Neural crest cell (in vitro differentiated cells): ENCODE data around the gene AK5. TPM values are rescaled to one million over a fixed set of nuclear protein-coding genes. Genes with fewer than 3 reads are reported as not detected.
"Not testable (repeated sequence)": the region's sequence is repeated elsewhere in the genome, so short reads cannot be mapped to it uniquely, and the experiment has no call there.

ENCODE experiments used
- DNase-seq: peaks from one replicate; pipeline ENCODE4 v3.0.0; 2021; ENCODE audit warnings: low read depth, mixed read lengths, low spot score
- H3K27ac Mint-ChIP-seq: one replicate; pipeline ENCODE4 v1.8.0; 2021; ENCODE audit warnings: mild to moderate bottlenecking, mixed read lengths; ENCODE audit not compliant: unreplicated experiment
- H3K27me3 Mint-ChIP-seq: 2 replicates; pipeline ENCODE4 v1.8.0; 2021; ENCODE audit warnings: low read depth, mild to moderate bottlenecking, mixed read lengths
- H3K36me3 Mint-ChIP-seq: 2 replicates; pipeline ENCODE4 v1.8.0; 2021; ENCODE audit warnings: low read depth, mild to moderate bottlenecking, mixed read lengths
- H3K4me1 Mint-ChIP-seq: 2 replicates; pipeline ENCODE4 v1.8.0; 2021; ENCODE audit warnings: mixed read lengths
- H3K4me3 Mint-ChIP-seq: one replicate; pipeline ENCODE4 v1.8.0; 2021; ENCODE audit warnings: mild to moderate bottlenecking, mixed read lengths
- H3K9me3 Mint-ChIP-seq: 2 replicates; pipeline ENCODE4 v1.8.0; 2021; ENCODE audit warnings: mixed read lengths
- total RNA-seq: library from RNA; stranded (reverse); gene quantifications from 2 replicates; pipeline ENCODE4 v1.2.1, GENCODE V29; 2021
- TF ChIP-seq, protein P1 (sequence below): fragments of 200-600 bp; sonication (generic); conservative IDR thresholded peaks from 2 replicates; pipeline ENCODE4 v1.5.0; 2021; ENCODE audit warnings: antibody characterized with exemption, mild to moderate bottlenecking

AK5 gene
- total RNA-seq, 1 donor from 2014 or later, result 1.1 TPM

DNA sequence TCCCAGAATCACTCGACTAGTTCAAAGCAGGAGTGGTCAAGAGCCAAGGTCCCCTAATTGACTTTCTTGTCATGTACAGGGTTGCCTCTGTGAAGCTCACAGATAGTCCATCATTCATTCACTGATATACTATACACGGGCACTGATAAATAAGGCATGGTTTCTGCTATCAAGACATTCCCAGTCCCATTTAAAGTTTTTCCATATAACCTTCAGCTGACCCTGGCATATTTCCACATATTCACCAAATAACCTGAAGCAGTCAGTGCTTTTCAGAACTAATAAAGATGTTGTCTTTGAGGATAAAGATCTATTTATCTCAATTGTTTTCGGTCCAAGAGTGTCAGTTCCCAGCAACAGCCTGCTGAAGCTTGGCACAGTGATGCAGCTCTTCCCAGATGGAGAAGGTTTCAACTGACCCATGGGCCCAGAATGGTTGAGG, 227.3 kb downstream of the AK5 start:
- peaks cover 3% of the 10 kb centered on the region for H3K4me1 Mint-ChIP-seq
- no peaks in the 10 kb centered on the region for H3K9me3 Mint-ChIP-seq
- H3K36me3 Mint-ChIP-seq, result no peaks in the 10 kb centered on the region
- TF ChIP-seq, protein P1, sequence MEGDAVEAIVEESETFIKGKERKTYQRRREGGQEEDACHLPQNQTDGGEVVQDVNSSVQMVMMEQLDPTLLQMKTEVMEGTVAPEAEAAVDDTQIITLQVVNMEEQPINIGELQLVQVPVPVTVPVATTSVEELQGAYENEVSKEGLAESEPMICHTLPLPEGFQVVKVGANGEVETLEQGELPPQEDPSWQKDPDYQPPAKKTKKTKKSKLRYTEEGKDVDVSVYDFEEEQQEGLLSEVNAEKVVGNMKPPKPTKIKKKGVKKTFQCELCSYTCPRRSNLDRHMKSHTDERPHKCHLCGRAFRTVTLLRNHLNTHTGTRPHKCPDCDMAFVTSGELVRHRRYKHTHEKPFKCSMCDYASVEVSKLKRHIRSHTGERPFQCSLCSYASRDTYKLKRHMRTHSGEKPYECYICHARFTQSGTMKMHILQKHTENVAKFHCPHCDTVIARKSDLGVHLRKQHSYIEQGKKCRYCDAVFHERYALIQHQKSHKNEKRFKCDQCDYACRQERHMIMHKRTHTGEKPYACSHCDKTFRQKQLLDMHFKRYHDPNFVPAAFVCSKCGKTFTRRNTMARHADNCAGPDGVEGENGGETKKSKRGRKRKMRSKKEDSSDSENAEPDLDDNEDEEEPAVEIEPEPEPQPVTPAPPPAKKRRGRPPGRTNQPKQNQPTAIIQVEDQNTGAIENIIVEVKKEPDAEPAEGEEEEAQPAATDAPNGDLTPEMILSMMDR, result no peak
- no peak for DNase-seq
- H3K4me3 Mint-ChIP-seq, result no peak overlapping the region
- no peak overlapping the region for H3K27ac Mint-ChIP-seq
- H3K27me3 Mint-ChIP-seq, result no peaks in the 10 kb centered on the region

- DNase-seq, result no peak
- Mint-ChIP-seq H3K9me3 (no peaks in the 10 kb centered on the region), H3K4me1 (peaks cover 10% of the 10 kb centered on the region), H3K27ac (no peak overlapping the region), H3K27me3 (no peaks in the 10 kb centered on the region), H3K36me3 (no peaks in the 10 kb centered on the region), H3K4me3 (no peak overlapping the region)
- TF ChIP-seq, protein P1, result no peak
Observed at GRCh38 chr1:77509898-77510297, 228.1 kb downstream of the AK5 start.

- TF ChIP-seq, protein P1, result no peak
- Mint-ChIP-seq H3K27ac (no peak overlapping the region), H3K4me1 (peaks cover 25% of the 10 kb centered on the region), H3K27me3 (no peaks in the 10 kb centered on the region), H3K9me3 (no peaks in the 10 kb centered on the region), H3K4me3 (no peak overlapping the region), H3K36me3 (no peaks in the 10 kb centered on the region)
- no peak for DNase-seq
Observed at GRCh38 chr1:77511440-77511840, 229.6 kb downstream of the AK5 start.

DNA sequence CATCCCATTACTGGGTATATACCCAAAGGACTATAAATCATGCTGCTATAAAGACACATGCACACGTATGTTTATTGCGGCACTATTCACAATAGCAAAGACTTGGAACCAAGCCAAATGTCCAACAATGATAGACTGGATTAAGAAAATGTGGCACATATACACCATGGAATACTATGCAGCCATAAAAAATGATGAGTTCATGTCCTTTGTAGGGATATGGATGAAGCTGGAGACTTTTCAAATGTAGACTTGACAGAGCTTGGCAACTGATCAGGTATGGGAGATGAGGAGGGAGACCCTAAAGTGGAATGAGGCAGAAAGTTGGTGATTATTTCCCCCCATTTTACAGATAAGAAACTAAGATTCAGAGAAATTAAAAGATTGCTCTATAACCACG, 230.8 kb downstream of the AK5 start:
- not testable (repeated sequence) for DNase-seq, H3K36me3 Mint-ChIP-seq, H3K4me3 Mint-ChIP-seq, H3K9me3 Mint-ChIP-seq, H3K27ac Mint-ChIP-seq, H3K27me3 Mint-ChIP-seq
- H3K4me1 Mint-ChIP-seq, result peaks cover 25% of the 10 kb centered on the region

DNA sequence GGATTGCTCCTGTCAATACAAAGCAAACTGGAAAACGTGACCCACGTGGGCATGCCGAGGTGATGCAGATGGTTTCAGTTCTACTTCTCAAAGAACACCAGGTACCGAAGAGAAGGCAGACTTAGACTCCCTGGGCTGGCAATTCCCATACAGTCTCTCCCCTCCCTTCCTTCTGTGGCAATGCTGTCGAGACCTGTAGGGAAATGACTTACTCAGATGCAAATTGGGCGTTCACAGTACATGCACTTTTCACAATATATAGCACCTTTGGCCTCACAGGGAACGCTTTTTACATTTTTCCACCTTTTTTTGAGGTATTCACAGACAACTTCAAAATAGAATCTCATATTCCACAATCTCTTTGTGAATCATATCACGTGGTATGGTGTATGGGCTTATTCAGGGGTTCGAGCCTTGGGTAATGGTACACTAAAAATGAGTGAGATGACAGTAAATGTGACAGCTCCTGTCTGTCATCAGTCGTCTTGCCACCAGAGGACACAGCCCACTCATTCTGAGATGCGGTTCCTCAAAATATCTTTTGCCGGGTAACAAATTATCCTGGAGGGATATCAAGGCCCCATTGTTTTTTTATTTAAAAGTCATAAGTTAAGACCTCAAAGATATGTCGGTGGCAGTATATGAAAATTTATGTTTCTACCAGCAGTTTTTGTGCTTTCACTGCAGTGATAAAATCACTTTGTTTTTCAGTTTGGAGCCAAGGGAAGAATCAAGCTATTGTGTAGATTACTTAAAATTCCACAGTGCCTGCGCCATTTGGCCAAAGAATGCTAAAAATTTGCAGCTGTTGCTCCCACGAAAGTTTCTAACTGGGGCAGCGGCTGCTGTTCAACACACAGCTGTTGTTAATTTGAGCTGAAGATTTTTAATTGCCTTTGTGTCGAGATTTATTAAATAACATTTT, 232.3 kb downstream of the AK5 start:
- Mint-ChIP-seq H3K4me3 (no peak overlapping the region), H3K36me3 (no peaks in the 10 kb centered on the region), H3K9me3 (no peaks in the 10 kb centered on the region), H3K27ac (peak overlapping the region; percentile 85), H3K4me1 (peaks cover 25% of the 10 kb centered on the region), H3K27me3 (no peaks in the 10 kb centered on the region)
- DNase-seq, result no peak
- TF ChIP-seq, protein P1, result no peak
